K562 (cell line): ENCODE measurements around the gene PLXDC1. TPM values are rescaled to one million over a fixed set of nuclear protein-coding genes. Genes with fewer than 3 reads are reported as not detected.
"Not testable (repeated sequence)": the region's sequence is repeated elsewhere in the genome, so short reads cannot be mapped to it uniquely, and the experiment has no call there.

Source experiments
- ATAC-seq: fragments of 200-7000 bp; cut with Tn5 transposase; 3 replicates; pipeline ENCODE4 v1.9.1; 2020; ENCODE audit warnings: moderate library complexity
- BruUV-seq: library from RNA; stranded (reverse); fragments of 400-500 nt; replicated peaks from 2 replicates; lab custom pipeline; 2021; lab: Mats Ljungman, UMichigan
- CTCF ChIA-PET: fragments of 300-600 bp; formaldehyde crosslinking; extraction: SDS; loops from one replicate; lab custom pipeline; 2021; ENCODE audit warnings: low intra/inter-chr PET ratio; lab: Yijun Ruan, JAX
- POLR2A ChIA-PET: fragments of 300-600, 350-650 bp; sonication (Branson Sonifier 250); formaldehyde crosslinking; extraction: SDS; loops from one replicate; lab custom pipeline; 2021; ENCODE audit warnings: antibody characterized with exemption, inconsistent platforms; lab: Yijun Ruan, JAX
- DNase-seq, 4 experiments: peaks; one replicate each; pipeline versions ENCODE4 v3.0.0 to v3.0.0-alpha.2; 2011 to 2018; ENCODE audit warnings: low spot score in 3 of 4, mixed read lengths in 3 of 4; ENCODE audit errors: extremely low read depth in 1 of 4
- FAIRE-seq: peaks from 2 replicates; lab custom pipeline; 2011; peaks lifted over from hg19 to GRCh38; lab: Jason Lieb, UNC
- H2AFZ ChIP-seq: 2 replicates; pipeline ENCODE4 v1.6.0; 2011; ENCODE audit warnings: low read depth, low read length, control low read depth, inconsistent platforms
- H3K27ac ChIP-seq: fragments of 200-600 bp; 3 replicates; pipeline ENCODE4 v1.8.0; 2011; ENCODE audit warnings: low read depth, mild to moderate bottlenecking, control low read depth, inconsistent platforms, low read length, moderate library complexity, mixed read lengths; ENCODE audit errors: extremely low read depth
- H3K27me3 ChIP-seq, 2 experiments: fragments of 300-600 bp in 1 of 2; 2 replicates in 1 of 2; 3 replicates in 1 of 2; pipeline versions ENCODE4 v1.6.0 to v1.8.0; 2011; ENCODE audit warnings: inconsistent platforms in 2 of 2, low read length in 2 of 2, mild to moderate bottlenecking in 1 of 2, mixed read lengths in 1 of 2, moderate library complexity in 1 of 2; ENCODE audit not compliant: control insufficient read depth in 2 of 2, insufficient read depth in 2 of 2
- H3K36me3 ChIP-seq: fragments of 300-600 bp; 3 replicates; pipeline ENCODE4 v1.8.0; 2011; ENCODE audit warnings: mild to moderate bottlenecking, low read length, inconsistent platforms; ENCODE audit not compliant: control insufficient read depth, insufficient read depth
- H3K4me1 ChIP-seq, 2 experiments: fragments of 200-600 bp in 1 of 2; replicated peaks in 1 of 2; 2 replicates in 1 of 2; 3 replicates in 1 of 2; pipeline versions ENCODE4 v1.5.1 to v1.8.0; 2011; ENCODE audit warnings: inconsistent platforms in 2 of 2, low read length in 2 of 2, mild to moderate bottlenecking in 1 of 2, mixed read lengths in 1 of 2, moderate library complexity in 1 of 2; ENCODE audit not compliant: control insufficient read depth in 2 of 2, insufficient read depth in 2 of 2
- H3K4me2 ChIP-seq: 2 replicates; pipeline ENCODE4 v1.6.1; 2011; ENCODE audit warnings: low read length, control low read depth, inconsistent platforms, mixed read lengths; ENCODE audit not compliant: insufficient read depth
- H3K4me3 ChIP-seq: fragments of 200-600 bp; sonication (generic), shearing (Covaris generic); 2 replicates; pipeline ENCODE4 v1.5.1; 2016; ENCODE audit warnings: control low read depth, inconsistent platforms
- H3K79me2 ChIP-seq: fragments of 200-600 bp; 3 replicates; pipeline ENCODE4 v1.8.0; 2011; ENCODE audit warnings: low read length, inconsistent platforms; ENCODE audit not compliant: control insufficient read depth, insufficient read depth
- H3K9ac ChIP-seq, 2 experiments: 2 replicates each; pipeline versions ENCODE4 v1.6.0 to v1.6.1; 2011; ENCODE audit warnings: low read depth in 2 of 2, low read length in 2 of 2, control low read depth in 1 of 2, inconsistent platforms in 1 of 2, mild to moderate bottlenecking in 1 of 2, mixed read lengths in 1 of 2; ENCODE audit not compliant: insufficient read depth in 1 of 2
- H3K9me1 ChIP-seq: one replicate; pipeline ENCODE4 v1.6.0; 2011; ENCODE audit warnings: inconsistent platforms, mild to moderate bottlenecking, low read length, moderate library complexity; ENCODE audit not compliant: control insufficient read depth, insufficient read depth
- H3K9me3 ChIP-seq: replicated peaks from 2 replicates; pipeline ENCODE4 v1.5.1; 2011; ENCODE audit warnings: low read depth, low read length, inconsistent platforms; ENCODE audit not compliant: control insufficient read depth, insufficient read depth
- H4K20me1 ChIP-seq: replicated peaks from 2 replicates; pipeline ENCODE4 v1.6.1; 2011; ENCODE audit warnings: low read length, inconsistent platforms, mixed read lengths; ENCODE audit not compliant: control insufficient read depth, insufficient read depth
- MYBL2 ChIP-seq, 2 experiments: fragments of 450-650 bp in 1 of 2; sonication (generic) in 1 of 2; formaldehyde crosslinking in 1 of 2; IDR thresholded peaks; 2 replicates each; pipeline versions ENCODE4 v1.6.1 to v1.8.1; 2017 to 2022; ENCODE audit warnings: borderline replicate concordance in 1 of 2, inconsistent platforms in 1 of 2, low read depth in 1 of 2, mild to moderate bottlenecking in 1 of 2, missing genetic modification reagents in 1 of 2, moderate library complexity in 1 of 2
- RBM25 ChIP-seq: fragments of 200-400 bp; formaldehyde crosslinking; IDR thresholded peaks from 2 replicates; pipeline ENCODE4 v1.6.1; 2018; ENCODE audit warnings: low read length, low read depth, moderate library complexity; ENCODE audit not compliant: severe bottlenecking
- ZNF146 ChIP-seq: IDR thresholded peaks from one replicate; pipeline ENCODE4 v1.6.1; 2018; ENCODE audit warnings: missing compliant biosample characterization; ENCODE audit not compliant: unreplicated experiment
- WGBS: fragments of 100-300 bp; shearing (Covaris generic); methylation state at CpG from one replicate; pipeline ENCODE4 v1.1.6; 2016; ENCODE audit warnings: low coverage, mixed read lengths; ENCODE audit not compliant: insufficient coverage; ENCODE audit errors: missing lambda C conversion rate; 5-methylcytosine and 5-hydroxymethylcytosine counted together
- in situ Hi-C: fragments of 300-500 bp; cut with MboI; formaldehyde crosslinking; loops from 4 replicates; pipeline ENCODE4 v1.15.0; 2018; ENCODE audit warnings: inconsistent platforms, mixed read lengths
- intact Hi-C: fragments of 100-400 bp; cut with micrococcal nuclease; formaldehyde crosslinking; loops from 2 replicates; pipeline ENCODE4 v1.14.2; 2022
- polyA plus RNA-seq, 8 experiments: library from polyadenylated mRNA; depleted of rRNA in 4 of 8; stranded (reverse) in 5 of 8; unstranded in 3 of 8; fragments of >200 nt; fragmentation: Nextera tagmentation in 2 of 8; fragmentation: Illumina TruSeq in 1 of 8; extraction: Ambion mirVana in 2 of 8; extraction: Trizol in 1 of 8; gene quantifications; 2 replicates each; pipeline versions ENCODE4 v1.2.1 to v1.2.3, GENCODE V29; 2011 to 2014; ENCODE audit warnings: inconsistent platforms in 1 of 8, missing spikeins in 1 of 8
- total RNA-seq, 7 experiments: library from RNA; depleted of rRNA in 6 of 7; stranded (reverse); fragments of >200 nt in 6 of 7; fragmentation: Illumina TruSeq in 2 of 7; extraction: Trizol in 2 of 7; gene quantifications; 2 replicates each; pipeline versions ENCODE4 v1.2.1 to v1.2.3, GENCODE V29; 2011 to 2021; ENCODE audit warnings: low replicate concordance in 1 of 7

PLXDC1 gene
- total and polyA plus RNA-seq, 9 of the 15 experiments (the other 6 are each of a cell fraction or from before 2014, with no cell fraction given), result not detected

DNA sequence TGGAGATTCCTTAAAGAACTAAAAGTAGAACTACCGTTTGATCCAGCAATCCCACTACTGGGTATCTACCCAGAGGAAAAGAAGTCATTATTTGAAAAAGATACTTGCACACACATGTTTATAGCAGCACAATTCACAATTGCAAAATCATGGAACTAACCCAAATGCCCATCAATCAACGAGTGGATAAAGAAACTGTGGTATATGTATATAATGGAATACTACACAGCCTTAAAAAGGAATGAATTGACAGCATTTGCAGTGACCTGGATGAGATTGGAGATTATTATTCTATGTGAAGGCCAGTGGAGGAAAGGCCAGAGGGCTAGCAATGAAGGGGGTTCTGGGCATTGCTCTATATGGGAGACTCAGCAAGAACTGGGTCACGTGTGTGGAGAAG, 99.0 kb downstream of the PLXDC1 start:
- POLR2A ChIA-PET, H3K4me1 ChIP-seq, H3K9me3 ChIP-seq, H3K9me1 ChIP-seq, FAIRE-seq, H3K27ac ChIP-seq, in situ Hi-C loops, BruUV-seq, DNase-seq, intact Hi-C loops, ATAC-seq, H2AFZ ChIP-seq, H3K9ac ChIP-seq, H3K79me2 ChIP-seq, H3K4me2 ChIP-seq, H4K20me1 ChIP-seq, CTCF ChIA-PET: not testable (repeated sequence)
- WGBS, result 38% methylated on average over 3 of the region's 3 CpGs
- peaks cover 0 to 15% of the 10 kb centered on the region in 2 experiments; a peak in 3 of 5 replicates for H3K27me3 ChIP-seq
- TF ChIP-seq ZNF146 (CRISPR knock-in tag), result peak; percentile 69
- peak; percentile 5 for TF ChIP-seq RBM25
- TF ChIP-seq, all 486 proteins: peak for 2; not testable (repeated sequence) for 484
- H3K36me3 ChIP-seq, H3K4me3 ChIP-seq: not testable (repeated sequence)

DNA sequence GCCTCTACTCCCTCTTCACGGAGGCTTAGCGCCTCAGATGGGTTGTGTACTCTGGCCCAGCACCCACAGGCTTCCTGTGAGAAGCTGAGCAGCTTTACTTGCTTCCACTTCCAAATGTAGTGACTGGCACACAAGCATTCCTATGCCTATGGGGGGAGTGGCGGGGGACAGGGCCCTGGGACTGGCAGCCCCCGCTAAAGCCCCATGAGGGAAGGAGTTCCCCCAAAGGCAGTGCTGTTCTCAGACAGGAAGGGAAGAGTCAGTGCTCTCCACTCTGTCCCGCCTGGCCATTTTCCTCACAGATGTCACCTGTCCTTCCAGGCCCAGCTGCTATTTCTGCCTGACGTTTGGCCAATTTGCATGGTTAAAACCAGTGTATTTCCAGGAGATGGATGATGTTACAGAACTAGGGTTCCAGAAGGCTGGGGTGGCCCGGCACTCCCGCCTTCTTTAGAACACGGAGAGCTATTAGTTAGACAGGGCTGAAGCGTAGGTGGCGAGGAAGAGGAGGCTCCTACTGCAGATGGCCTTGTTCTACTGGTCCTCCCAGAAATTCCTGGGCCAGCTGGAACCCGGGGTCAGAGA, 100.3 kb downstream of the PLXDC1 start:
- Histone ChIP-seq H3K9me1 (no peaks in the 10 kb centered on the region), H3K27me3 (peaks cover 0 to 15% of the 10 kb centered on the region in 2 experiments; a peak in 3 of 5 replicates), H3K27ac (no peak overlapping the region), H2AFZ (no peak overlapping the region), H3K9ac (no peak overlapping the region), H3K79me2 (no peaks in the 10 kb centered on the region), H3K4me2 (no peak overlapping the region), H3K4me1 (no peaks in the 10 kb centered on the region), H3K4me3 (no peak overlapping the region), H3K36me3 (no peaks in the 10 kb centered on the region), H3K9me3 (peaks cover 13% of the 10 kb centered on the region), H4K20me1 (no peaks in the 10 kb centered on the region)
- 11% methylated on average over 9 of the region's 12 CpGs for WGBS
- in situ Hi-C loops (no loop called here), intact Hi-C loops (no loop called here)
- CTCF ChIA-PET, result no interaction called here
- no peak for DNase-seq
- BruUV-seq, result no TSS peak
- TF ChIP-seq MYBL2 (IDR thresholded peaks at IDR 0.05; ENCODE audit: low read depth) (no peak), MYBL2 (CRISPR knock-in tag; IDR thresholded peaks at IDR 0.05; ENCODE audit: borderline replicate concordance) (no peak)
- POLR2A ChIA-PET, result interaction anchor here (1.0 to 1.3 kb wide), 2 partner anchors 18 to 21 kb away, joined by 3 read pairs; no protein-coding TSS in a partner anchor
- no peak for FAIRE-seq
- ATAC-seq, result no peak
